Cardiac fibroblast (primary cell): ENCODE data around the gene RPL10.

Experiments used
- DNase-seq, 2 donors: peaks; one replicate each; pipeline versions ENCODE4 v3.0.0 to v3.0.0-alpha.2; 2010; ENCODE audit warnings: low read depth in 2 of 2
- H3K4me3 ChIP-seq, 2 donors: replicated peaks in 1 of 2; 1 replicate in 1 of 2; 2 replicates in 1 of 2; pipeline ENCODE4 v1.5.1; 2011; ENCODE audit warnings: low read depth in 2 of 2, low read length in 2 of 2, mild to moderate bottlenecking in 2 of 2, moderate library complexity in 1 of 2
- CTCF ChIP-seq: IDR thresholded peaks from one replicate; pipeline ENCODE4 v1.5.1; 2011; ENCODE audit warnings: low read depth, mild to moderate bottlenecking, low read length, inconsistent platforms

Gene RPL10

GRCh38 chrX:154366666-154367055 lies 31.5 kb upstream of the RPL10 start:
- H3K4me3 ChIP-seq, result no peak overlapping the region
- no peak for TF ChIP-seq CTCF
- DNase-seq, result no peak

- no peak for TF ChIP-seq CTCF
- no peak for DNase-seq
- H3K4me3 ChIP-seq, result peak overlapping the region; percentile 59 to 87
Observed at GRCh38 chrX:154367474-154368308, 30.5 kb upstream of the RPL10 start.

- peak overlapping the region; percentile 59 to 87 for H3K4me3 ChIP-seq
- no peak for TF ChIP-seq CTCF
- peak; percentile 93 to 96 for DNase-seq
Observed at GRCh38 chrX:154368630-154369448, 29.3 kb upstream of the RPL10 start.

- TF ChIP-seq CTCF, result no peak
- peak overlapping the region; percentile 84 to 87 for H3K4me3 ChIP-seq
Observed at GRCh38 chrX:154369449-154370299, 28.5 kb upstream of the RPL10 start.

GRCh38 chrX:154370300-154371016 lies 27.7 kb upstream of the RPL10 start:
- DNase-seq, result peak in 1 of 2 donors; percentile 49
- no peak for TF ChIP-seq CTCF
- peak overlapping the region; percentile 84 to 87 for H3K4me3 ChIP-seq

More at GRCh38 chrX:154369449-154370299, 28.5 kb upstream of the RPL10 start:
- DNase-seq, result peak; percentile 95 to 98
